GM12873 (cell line): ENCODE results near the gene HOXD10.

Source experiments
- TF ChIP-seq, protein P1 (sequence below): IDR thresholded peaks from 2 replicates; pipeline ENCODE4 v1.5.1; 2012; ENCODE audit warnings: low read depth, mild to moderate bottlenecking, moderate library complexity, low read length, control low read depth; ENCODE audit not compliant: insufficient read depth; ENCODE audit errors: missing control alignments

The HOXD10 gene

DNA sequence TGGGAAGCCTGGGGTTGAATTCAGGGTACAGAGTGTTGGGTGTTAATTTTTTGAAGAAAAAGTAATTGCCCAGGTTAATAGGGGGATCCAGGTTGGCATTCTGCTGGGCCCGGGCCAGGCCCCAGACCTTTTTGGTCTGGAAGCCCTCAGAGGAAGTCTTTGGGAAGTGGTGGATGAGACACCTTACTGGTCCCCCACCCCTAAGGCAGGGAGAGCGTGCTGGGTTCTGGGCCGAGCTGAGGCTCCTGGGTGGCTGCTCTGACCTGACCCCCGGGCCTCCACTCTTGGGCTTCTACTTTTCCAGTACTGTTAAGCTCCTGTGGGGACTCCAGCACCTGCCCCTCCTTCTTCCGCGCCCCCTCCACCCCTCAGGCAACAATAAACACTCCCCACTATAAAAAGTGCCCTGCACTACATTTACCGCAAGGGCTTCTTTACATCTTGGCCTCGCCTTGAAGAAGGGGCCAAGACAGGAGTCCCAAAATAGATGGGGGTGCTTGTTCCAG, 39.8 kb downstream of the HOXD10 start:
- TF ChIP-seq, protein P1, sequence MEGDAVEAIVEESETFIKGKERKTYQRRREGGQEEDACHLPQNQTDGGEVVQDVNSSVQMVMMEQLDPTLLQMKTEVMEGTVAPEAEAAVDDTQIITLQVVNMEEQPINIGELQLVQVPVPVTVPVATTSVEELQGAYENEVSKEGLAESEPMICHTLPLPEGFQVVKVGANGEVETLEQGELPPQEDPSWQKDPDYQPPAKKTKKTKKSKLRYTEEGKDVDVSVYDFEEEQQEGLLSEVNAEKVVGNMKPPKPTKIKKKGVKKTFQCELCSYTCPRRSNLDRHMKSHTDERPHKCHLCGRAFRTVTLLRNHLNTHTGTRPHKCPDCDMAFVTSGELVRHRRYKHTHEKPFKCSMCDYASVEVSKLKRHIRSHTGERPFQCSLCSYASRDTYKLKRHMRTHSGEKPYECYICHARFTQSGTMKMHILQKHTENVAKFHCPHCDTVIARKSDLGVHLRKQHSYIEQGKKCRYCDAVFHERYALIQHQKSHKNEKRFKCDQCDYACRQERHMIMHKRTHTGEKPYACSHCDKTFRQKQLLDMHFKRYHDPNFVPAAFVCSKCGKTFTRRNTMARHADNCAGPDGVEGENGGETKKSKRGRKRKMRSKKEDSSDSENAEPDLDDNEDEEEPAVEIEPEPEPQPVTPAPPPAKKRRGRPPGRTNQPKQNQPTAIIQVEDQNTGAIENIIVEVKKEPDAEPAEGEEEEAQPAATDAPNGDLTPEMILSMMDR, result no peak

DNA sequence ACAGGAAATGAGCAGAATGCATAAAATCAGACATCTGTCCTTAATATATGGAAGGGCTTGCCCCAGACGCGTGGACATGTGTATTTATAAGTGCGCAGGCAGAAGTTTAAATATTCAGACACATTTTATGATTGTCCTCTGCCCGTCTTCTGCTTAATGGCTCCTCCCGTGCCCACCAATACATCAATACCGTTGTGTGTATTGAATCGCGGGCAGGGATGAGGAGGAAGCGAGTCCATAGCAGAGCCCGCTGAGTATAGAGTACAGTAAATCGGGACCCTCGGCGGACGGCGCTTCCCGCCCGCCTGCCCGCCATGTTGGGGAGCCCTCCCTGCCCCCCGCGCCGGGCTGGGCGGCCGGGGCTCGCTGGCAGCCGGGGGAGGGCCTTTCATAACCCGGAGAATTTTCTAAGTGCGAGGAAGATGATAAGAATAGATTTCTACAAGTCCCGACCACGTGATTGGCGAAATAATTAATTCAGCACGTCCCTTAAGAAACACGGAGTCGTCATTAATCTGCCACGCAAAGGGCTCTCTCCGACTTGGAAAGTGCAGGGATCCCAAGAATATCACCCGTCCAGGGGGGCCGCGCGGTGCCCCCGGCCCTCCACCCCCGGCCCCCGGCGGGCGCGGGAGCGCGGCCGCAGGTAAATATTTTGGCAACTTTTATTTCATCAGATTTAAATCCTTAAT, 40.4 kb downstream of the HOXD10 start, which contains the start of gene HOXD3:
Gene HOXD3, plus strand, starts transcription at position 501 of the 692 bp plus-strand sequence. CDS start 11,808 bp downstream, outside the sequence.
- TF ChIP-seq, protein P1, result no peak

DNA sequence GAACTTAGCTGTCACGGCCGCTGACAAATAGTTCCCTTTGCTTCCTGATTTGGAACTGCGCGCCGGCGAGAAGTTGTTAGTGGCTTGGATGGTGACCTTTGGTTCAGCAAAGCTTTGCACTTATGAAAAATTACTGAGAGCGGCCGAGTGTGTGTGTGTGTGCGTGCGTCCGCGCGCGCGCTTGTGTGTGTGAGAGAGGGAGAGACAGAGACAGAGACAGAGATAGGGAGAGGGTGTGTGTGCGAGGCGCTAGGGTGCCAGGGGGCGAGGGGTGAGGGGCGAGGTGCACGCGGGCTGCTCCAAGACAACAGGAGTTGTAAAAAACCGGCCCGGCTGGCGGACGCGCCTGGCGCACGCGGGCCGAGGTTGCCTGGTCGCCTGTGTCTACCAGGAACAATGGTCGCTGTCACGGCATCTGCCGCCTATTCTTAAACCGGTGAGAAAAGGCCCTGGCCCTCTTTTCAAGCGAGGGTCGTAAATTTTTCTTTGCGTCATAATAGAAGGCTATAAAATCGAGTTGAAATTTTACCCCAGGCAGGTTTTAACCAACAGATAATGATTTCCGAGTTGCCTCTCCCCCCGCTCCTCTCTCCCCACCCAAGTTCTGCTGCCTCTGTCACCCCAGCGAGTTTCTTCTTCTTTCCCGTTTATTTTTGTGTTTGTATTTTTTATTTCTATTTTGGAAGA, 41.1 kb downstream of the HOXD10 start:
- TF ChIP-seq, protein P1, result no peak

DNA sequence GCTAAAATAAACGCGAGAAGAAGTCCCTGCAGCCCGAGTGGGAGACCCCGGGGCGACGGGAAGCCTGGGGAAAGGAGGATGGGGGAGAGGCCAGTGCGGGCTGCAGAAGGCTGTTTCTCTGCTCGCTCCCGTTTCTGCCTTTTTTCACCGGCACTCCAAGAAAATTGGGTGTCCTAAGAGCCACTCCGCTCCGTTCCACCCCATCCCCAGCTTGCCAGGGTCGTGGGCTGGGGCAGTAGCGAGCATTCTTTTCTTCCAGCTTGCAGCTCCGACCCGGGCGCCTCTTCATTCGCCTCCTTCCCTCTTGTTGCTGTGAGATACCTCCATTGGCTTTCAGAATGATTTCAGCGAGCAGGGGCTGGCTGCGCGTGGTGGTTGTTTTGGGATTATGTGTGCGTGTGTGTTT, 41.6 kb downstream of the HOXD10 start:
- TF ChIP-seq, protein P1, result no peak

DNA sequence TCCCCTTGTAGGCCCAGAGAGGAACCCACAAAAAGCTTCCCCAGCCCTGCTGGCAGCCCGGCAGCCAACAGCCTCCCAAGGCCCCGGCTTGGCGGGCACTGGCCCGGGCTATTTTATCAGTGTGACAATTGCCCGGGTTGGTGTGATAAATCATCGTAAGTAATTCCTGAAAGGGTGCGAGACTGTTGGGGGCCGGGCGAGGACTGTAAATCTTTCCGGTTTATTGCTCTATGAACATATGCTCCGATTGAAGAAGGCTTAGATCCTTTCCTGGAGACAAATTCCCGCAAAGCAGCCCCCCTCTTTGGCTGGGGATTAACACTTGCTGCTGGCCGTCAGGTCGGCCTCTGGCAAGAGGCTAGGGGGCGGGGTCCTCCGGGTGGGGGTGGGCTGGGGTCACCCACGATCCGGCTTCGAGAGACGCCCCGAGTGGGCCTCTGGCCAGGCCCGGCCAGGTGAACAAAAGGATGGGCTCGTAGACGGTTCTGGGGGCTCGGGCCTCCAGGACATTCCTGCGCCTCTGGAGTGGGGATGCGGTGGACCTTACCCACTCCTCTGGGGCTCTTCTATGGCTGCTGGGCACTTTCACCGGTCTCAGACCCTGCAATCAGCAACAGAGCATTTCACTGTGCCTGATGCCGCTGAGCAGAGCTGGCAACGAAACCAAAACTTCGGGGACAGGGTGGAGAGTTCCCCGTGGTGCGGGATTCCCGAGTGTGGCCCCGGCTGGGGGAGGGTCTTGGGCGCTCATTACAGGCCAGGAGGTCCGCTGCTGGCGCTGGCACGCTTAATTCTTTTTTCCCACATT, 42.5 kb downstream of the HOXD10 start:
- TF ChIP-seq, protein P1, result no peak

DNA sequence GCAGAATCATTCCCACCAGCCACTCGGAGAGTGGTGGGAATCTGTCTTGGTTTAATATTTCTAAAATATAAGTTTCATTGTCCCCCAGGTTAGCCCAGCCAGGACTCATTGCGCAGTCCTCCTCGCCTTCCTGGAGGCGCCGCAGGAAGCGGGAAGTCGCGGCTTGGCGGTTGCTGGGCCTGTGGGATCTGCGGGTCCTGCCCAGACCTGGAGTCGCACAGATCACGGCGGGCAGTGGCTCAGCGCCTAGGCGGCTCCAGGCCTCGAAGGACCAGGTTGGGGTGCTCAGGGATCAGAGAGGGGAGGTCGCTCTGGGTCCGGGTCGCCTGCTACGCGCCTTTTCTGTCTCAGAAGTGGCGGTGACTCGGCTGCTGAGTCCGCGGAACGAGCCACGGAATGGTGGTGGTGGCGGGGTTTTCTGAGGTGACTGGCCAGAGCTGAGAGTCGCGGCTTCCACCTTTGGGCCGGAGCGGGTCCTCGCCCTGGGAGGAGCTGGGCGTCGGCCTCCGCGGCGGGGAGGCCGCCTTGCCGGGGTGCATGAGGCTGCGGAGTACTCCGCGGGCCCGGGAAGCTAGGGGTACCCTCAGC, 43.2 kb downstream of the HOXD10 start:
- TF ChIP-seq, protein P1, result no peak
